DMS153 treated with DMSO at 0.1 percent for 48 hours (cell line): ENCODE measurements around the gene ARPC2.

ENCODE experiments used
- DNase-seq: peaks from one replicate; lab custom pipeline; 2025; ENCODE audit not compliant: unreplicated experiment; lab: John Stamatoyannopoulos, UW

Gene ARPC2

GRCh38 chr2:218252509-218253231 lies 35.7 kb downstream of the ARPC2 start:
- DNase-seq, result no peak

DNA sequence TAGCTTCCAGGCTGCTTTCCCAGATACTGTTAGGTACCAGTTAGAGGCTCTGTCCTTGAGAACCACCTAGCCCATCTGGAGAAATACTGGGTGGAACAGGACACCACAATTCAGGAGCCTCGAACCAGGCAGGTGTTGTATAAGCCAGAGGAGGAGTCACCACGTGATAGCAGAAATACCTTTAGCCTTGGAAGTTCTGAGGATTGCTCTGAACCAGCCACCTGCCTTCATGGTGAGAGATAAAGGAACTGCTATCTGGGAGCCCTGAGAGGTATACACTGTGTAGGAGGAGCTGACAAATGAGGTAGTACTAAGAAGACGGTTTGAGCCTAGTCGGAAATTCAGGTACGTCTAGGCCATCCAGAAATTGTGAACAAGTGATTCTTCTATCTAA lies 36.2 kb downstream of the ARPC2 start:
- DNase-seq, result no peak

GRCh38 chr2:218255446-218255845 lies 38.5 kb downstream of the ARPC2 start:
- DNase-seq, result no peak

DNA sequence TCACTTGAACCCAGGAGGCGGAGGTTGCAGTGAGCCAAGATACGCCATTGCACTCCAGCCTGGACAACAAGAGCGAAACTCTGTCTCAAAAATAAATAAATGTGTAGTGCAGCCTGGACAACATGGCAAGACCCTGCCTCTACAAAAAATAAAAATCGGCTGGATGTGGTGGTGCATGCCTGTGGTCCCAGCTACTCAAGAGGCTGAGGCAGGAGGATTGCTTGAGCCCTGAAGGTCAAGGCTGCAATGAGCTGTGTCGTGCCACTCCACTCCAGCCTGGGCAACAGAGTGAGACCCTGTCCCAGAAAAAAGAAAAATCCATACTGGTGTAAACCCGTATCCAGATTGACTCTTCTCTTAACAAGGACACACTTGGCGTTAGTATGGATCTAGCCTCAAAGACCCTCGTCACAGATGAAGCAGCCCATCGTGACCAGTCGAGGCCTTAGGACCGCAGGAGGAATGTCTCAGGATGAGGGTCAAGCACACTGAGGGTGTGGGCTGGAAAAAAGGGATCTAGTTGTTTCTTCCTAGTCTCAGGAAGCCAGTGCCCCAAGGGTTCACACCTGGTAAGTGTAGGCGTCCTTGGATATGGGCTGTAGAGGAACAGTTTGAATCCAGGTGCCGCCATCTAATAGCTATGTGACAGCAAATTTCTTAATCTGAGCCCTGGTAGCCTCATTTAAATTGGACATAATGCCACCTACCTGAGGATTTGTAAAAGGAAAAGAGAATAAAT lies 39.8 kb downstream of the ARPC2 start:
- no peak for DNase-seq

DNA sequence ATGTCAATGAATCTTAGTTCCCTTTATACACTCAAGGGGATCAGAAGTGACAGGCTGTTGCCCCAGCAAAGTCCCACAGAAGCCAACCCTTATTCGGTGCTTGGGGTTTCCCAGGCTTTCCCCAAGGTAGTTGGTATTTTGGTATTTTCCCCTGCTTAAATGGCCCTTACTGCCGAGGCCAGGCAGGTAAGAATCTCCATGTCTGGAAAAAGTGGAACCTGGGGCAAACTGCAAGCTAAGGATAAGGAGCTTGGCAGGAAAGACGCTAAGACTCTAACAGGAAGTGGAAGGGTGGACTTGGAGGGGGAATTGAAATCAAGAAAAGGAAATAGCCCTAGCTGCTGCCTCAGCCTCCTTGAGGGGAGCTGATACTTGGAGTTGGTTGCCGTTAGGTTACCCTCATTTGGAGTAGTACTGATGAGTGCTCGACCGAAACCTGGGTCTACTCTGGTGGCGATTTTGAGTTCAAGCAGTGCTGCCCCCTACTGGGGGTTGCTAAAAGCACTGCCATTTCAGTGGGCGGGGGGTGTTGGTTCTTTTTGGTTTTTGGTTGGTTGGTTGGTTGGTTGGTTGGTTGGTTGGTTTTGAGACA lies 40.5 kb downstream of the ARPC2 start:
- DNase-seq, result no peak

- DNase-seq, result no peak
Observed at GRCh38 chr2:218259099-218259961, 42.3 kb downstream of the ARPC2 start.

- DNase-seq, result no peak
Observed at GRCh38 chr2:218260166-218260565, 43.2 kb downstream of the ARPC2 start.

DNA sequence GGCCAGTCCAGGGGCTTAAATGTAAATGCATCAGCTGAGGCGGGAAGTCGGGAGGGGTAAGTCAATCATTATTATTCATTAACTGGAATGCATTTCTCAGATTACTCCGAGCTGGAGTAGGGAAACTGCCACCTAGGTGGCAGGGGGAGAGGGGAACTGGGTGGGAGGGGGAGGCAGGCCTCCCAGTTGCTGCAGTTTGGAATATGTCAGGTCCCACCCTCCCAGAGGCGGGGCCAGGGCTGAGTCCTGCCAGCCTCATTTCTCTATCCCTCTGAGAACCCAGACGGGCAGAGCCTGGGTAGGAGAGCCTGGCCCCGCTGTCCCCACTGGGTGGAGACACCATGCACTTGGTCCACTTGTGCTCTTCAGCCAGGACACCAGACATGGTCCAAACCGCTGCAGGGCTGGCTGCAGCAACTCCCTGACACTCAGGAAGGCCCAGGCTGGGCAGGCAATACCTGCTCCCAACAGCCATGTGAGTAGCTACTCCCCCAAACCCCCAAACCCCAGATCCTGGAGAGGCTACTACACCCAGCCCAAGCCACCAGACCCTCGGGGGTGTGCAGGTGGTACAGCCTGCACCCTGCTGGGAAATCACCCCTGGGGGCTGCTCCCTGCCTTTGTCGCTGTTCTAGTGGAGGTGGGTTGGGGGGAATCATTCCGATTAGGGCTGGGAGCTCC lies 43.9 kb downstream of the ARPC2 start, which contains the start of gene GPBAR1:
GPBAR1 (plus strand) TSS at position 274 of the 681 bp plus-strand sequence. CDS start 1,710 bp downstream, outside the sequence.
- DNase-seq, result no peak

GRCh38 chr2:218261423-218262236 lies 44.6 kb downstream of the ARPC2 start:
- no peak for DNase-seq

- no peak for DNase-seq
Observed at GRCh38 chr2:218262237-218262600, 45.2 kb downstream of the ARPC2 start.

DNA sequence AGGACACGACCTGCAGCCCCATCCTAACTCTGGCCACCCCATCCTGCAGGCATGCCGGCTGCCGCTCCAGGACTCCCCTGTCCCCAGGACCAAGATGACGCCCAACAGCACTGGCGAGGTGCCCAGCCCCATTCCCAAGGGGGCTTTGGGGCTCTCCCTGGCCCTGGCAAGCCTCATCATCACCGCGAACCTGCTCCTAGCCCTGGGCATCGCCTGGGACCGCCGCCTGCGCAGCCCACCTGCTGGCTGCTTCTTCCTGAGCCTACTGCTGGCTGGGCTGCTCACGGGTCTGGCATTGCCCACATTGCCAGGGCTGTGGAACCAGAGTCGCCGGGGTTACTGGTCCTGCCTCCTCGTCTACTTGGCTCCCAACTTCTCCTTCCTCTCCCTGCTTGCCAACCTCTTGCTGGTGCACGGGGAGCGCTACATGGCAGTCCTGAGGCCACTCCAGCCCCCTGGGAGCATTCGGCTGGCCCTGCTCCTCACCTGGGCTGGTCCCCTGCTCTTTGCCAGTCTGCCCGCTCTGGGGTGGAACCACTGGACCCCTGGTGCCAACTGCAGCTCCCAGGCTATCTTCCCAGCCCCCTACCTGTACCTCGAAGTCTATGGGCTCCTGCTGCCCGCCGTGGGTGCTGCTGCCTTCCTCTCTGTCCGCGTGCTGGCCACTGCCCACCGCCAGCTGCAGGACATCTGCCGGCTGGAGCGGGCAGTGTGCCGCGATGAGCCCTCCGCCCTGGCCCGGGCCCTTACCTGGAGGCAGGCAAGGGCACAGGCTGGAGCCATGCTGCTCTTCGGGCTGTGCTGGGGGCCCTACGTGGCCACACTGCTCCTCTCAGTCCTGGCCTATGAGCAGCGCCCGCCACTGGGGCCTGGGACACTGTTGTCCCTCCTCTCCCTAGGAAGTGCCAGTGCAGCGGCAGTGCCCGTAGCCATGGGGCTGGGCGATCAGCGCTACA lies 45.9 kb downstream of the ARPC2 start:
- DNase-seq, result no peak

DNA sequence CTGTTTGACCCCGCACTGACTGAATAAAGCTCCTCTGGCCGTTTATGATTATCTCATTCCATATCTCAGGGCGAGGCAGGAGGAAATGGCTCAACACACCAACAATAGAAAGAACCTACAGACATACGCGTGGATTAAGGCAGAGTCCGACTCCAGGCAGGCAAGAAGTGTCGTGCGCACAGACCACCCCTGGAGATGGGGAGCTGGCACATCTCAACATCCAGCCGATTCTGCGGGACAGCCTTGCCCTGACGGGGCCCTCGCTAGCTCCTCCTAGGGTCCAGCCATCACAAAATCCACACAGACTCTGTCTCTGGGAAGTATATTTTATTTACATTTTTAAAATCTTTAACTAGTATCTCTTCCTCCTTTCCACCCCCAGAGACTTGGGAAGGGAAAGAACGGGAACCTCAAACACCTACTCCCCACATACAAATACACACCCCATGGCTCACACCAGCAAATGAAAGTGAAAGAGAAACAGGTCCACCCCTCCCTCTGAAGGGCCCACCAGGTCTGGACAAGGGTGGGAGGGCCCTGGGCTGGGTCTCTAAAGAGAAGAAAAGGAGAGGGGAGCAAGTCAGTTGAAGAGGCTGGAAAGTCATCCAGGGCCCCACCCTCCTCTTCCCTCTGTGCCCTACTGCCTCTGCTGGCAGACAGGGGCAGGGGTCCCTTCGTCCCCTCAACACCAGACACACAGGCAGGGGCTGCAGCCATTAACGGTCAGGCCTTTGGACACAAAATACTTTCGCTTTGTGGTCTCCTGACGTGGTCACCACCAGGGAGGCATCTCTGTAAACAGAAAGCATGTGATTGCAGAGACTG lies 47.0 kb downstream of the ARPC2 start:
- no peak for DNase-seq

DNA sequence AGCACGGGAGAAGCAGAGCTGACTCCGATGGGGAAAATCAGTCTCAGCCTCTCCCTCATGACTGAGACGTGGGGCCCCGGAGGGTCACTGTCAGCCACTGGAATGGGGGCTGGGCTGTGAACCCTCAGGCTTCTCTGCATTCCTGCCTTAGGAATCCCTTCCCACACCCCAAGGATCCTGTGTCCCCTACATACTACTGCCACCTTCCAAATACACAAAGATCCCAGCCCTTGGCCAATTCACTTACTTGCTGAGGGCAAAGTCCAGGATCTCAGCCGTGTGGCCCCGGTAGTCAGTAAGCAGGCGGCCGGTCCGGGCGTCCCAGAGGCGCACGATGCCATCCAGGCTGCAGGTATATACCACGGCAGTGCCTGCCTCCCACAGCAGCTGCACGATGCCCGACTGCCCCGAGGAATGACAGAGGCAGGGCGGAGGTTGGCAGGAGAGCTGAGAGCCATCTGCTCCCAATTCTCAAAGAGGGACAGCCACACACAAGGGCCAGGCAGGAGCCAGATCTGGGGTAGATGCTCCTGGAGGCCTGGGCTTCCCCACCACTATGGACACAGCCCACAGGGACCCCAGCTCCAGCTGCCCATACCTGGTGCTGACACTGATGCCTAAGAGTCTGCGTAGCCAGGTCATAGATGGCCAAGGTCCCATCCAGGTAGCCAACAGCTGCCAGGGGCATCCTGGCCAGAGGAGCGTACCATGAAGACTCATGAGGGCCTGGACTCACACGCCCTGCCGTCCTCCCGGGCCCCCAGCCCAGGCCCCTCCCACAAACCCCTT lies 48.0 kb downstream of the ARPC2 start:
- DNase-seq, result no peak

DNA sequence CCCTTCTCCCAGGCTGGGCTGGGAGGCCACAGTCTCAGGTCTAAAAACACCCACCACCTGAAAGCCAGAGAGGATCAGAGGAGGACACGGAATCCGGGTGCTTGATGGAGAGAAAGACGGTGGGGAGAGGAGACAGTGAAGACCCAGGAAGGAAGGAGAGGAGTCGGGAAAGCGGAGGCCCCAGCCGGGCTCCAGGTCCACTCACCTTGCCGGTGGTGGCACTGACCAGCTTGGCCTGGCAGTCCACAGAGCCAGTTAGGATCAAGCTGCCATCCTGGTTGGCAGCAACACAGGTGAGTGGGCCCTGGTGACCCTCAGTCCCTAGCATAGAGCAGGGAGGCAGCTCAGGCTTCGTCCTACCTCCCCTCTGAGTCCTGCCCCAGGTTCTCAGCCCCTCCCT lies 48.6 kb downstream of the ARPC2 start:
- no peak for DNase-seq

GRCh38 chr2:218266316-218266979 lies 49.5 kb downstream of the ARPC2 start:
- no peak for DNase-seq

DNA sequence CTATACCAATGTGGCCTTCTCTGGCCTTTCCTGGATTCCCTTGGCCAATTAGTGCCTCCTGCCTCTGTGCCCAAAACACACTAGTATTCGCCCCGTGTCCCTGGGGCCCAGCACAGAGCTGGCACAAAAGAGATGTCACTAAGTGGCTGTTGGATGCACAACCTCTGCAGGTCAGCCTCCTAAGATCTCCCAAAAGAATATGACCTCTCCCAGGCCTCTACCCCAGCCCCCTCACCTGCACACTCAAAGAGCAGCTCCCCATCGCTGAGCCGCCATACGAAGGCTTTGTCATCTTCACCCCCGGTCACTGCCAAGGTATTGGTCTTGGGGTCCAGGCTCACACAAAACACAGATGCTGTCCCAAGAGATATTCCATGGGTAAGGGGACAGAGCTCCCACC lies 50.3 kb downstream of the ARPC2 start:
- no peak for DNase-seq
